GM12891 (cell line): ENCODE data around the gene SKA1.
"Not testable (repeated sequence)": the region's sequence is repeated elsewhere in the genome, so short reads cannot be mapped to it uniquely, and the experiment has no call there.

Experiments used
- POLR2A ChIP-seq: IDR thresholded peaks from 2 replicates; pipeline ENCODE4 v1.6.1; 2011; ENCODE audit warnings: low read depth, low read length, control low read depth
- TAF1 ChIP-seq: IDR thresholded peaks from 2 replicates; pipeline ENCODE4 v1.6.1; 2011; ENCODE audit warnings: low read depth, low read length, control low read depth

GRCh38 chr18:50416832-50417231, 42.0 kb downstream of the SKA1 start:
- TF ChIP-seq POLR2A, TAF1: not testable (repeated sequence)
